IMR-90 (cell line): ENCODE measurements around the gene RERE. TPM values are rescaled to one million over a fixed set of nuclear protein-coding genes. Genes with fewer than 3 reads are reported as not detected.

Experiments used
- ATAC-seq: fragments of 200-7000 bp; cut with Tn5 transposase; 2 replicates; pipeline ENCODE4 v1.9.1; 2020; ENCODE audit warnings: low read depth, mild to moderate bottlenecking, moderate library complexity
- BruUV-seq: library from RNA; stranded (reverse); fragments of 400-500 nt; replicated peaks from 2 replicates; lab custom pipeline; 2021; lab: Mats Ljungman, UMichigan
- CTCF ChIA-PET: fragments of 300-600 bp; formaldehyde crosslinking; extraction: SDS; loops from one replicate; lab custom pipeline; 2021; ENCODE audit warnings: antibody characterized with exemption; lab: Yijun Ruan, JAX
- POLR2A ChIA-PET: fragments of 300-600 bp; sonication (Branson Sonifier 250); formaldehyde crosslinking; loops from one replicate; lab custom pipeline; 2022; ENCODE audit warnings: antibody characterized with exemption; ENCODE audit not compliant: unreplicated experiment; lab: Charles Lee
- DNase-seq: peaks from one replicate; pipeline ENCODE4 v3.0.0; 2013
- H2AFZ ChIP-seq: replicated peaks from 2 replicates; pipeline ENCODE3; 2013; ENCODE audit warnings: low read length, mild to moderate bottlenecking; ENCODE audit not compliant: poor library complexity
- H2AK5ac ChIP-seq: 2 replicates; pipeline ENCODE4 v1.6.1; 2013; ENCODE audit warnings: low read depth, low read length, inconsistent platforms
- H2AK9ac ChIP-seq: replicated peaks from 2 replicates; pipeline ENCODE3; 2013; ENCODE audit warnings: mild to moderate bottlenecking, low read depth, low read length, moderate library complexity; ENCODE audit not compliant: poor library complexity
- H2BK120ac ChIP-seq: 2 replicates; pipeline ENCODE4 v1.6.1; 2013; ENCODE audit warnings: low read depth, low read length, inconsistent platforms
- H2BK15ac ChIP-seq: 3 replicates; pipeline ENCODE4 v1.6.1; 2013; ENCODE audit warnings: low read depth, low read length, inconsistent platforms
- H2BK20ac ChIP-seq: 2 replicates; pipeline ENCODE4 v1.6.1; 2013; ENCODE audit warnings: low read depth, mild to moderate bottlenecking, inconsistent platforms, low read length, moderate library complexity
- H2BK5ac ChIP-seq: 2 replicates; pipeline ENCODE4 v1.6.1; 2013; ENCODE audit warnings: mild to moderate bottlenecking, low read depth, low read length, inconsistent platforms; ENCODE audit not compliant: poor library complexity, severe bottlenecking
- H3K14ac ChIP-seq: replicated peaks from 2 replicates; pipeline ENCODE4 v1.6.1; 2013; ENCODE audit warnings: low read depth, low read length, inconsistent platforms
- H3K18ac ChIP-seq: 2 replicates; pipeline ENCODE4 v1.6.1; 2013; ENCODE audit warnings: low read depth, low read length, control low read depth
- H3K23ac ChIP-seq: 2 replicates; pipeline ENCODE4 v1.6.1; 2013; ENCODE audit warnings: low read depth, low read length, inconsistent platforms
- H3K27ac ChIP-seq: 2 replicates; pipeline ENCODE4 v1.5.1; 2013; ENCODE audit warnings: mild to moderate bottlenecking, control low read depth, low read length; ENCODE audit not compliant: insufficient read depth
- H3K27me3 ChIP-seq: 2 replicates; pipeline ENCODE4 v1.6.1; 2013; ENCODE audit warnings: low read length; ENCODE audit not compliant: control insufficient read depth, insufficient read depth
- H3K36me3 ChIP-seq: 2 replicates; pipeline ENCODE4 v1.6.1; 2013; ENCODE audit warnings: low read length, mixed read lengths; ENCODE audit not compliant: control insufficient read depth, insufficient read depth
- H3K4ac ChIP-seq: 2 replicates; pipeline ENCODE4 v1.6.1; 2013; ENCODE audit warnings: low read depth, low read length, inconsistent platforms
- H3K4me1 ChIP-seq: 2 replicates; pipeline ENCODE4 v1.6.1; 2013; ENCODE audit warnings: low read length, mixed read lengths; ENCODE audit not compliant: control insufficient read depth, insufficient read depth
- H3K4me2 ChIP-seq: 2 replicates; pipeline ENCODE4 v1.6.1; 2013; ENCODE audit warnings: low read depth, mild to moderate bottlenecking, control low read depth, low read length, moderate library complexity
- H3K4me3 ChIP-seq: 2 replicates; pipeline ENCODE4 v1.5.1; 2013; ENCODE audit warnings: low read depth, mild to moderate bottlenecking, control low read depth, low read length, moderate library complexity; ENCODE audit not compliant: insufficient read depth
- H3K56ac ChIP-seq: 2 replicates; pipeline ENCODE4 v1.6.1; 2013; ENCODE audit warnings: low read length, inconsistent platforms; ENCODE audit not compliant: insufficient read depth; ENCODE audit errors: extremely low read depth
- H3K79me1 ChIP-seq, 2 experiments: 2 replicates each; pipeline ENCODE4 v1.6.1; 2013; ENCODE audit warnings: low read length in 2 of 2, inconsistent platforms in 1 of 2, low read depth in 1 of 2
- H3K9ac ChIP-seq: 2 replicates; pipeline ENCODE4 v1.6.1; 2013; ENCODE audit warnings: low read depth, low read length, control low read depth
- H3K9me1 ChIP-seq: 2 replicates; pipeline ENCODE4 v1.6.1; 2013; ENCODE audit warnings: low read length, inconsistent platforms; ENCODE audit not compliant: insufficient read depth
- H3K9me3 ChIP-seq: 2 replicates; pipeline ENCODE4 v1.6.1; 2013; ENCODE audit warnings: low read length; ENCODE audit not compliant: control insufficient read depth, insufficient read depth
- H4K20me1 ChIP-seq: 2 replicates; pipeline ENCODE4 v1.6.1; 2013; ENCODE audit warnings: low read length, inconsistent platforms; ENCODE audit not compliant: insufficient read depth
- H4K5ac ChIP-seq: 2 replicates; pipeline ENCODE4 v1.6.1; 2013; ENCODE audit warnings: mild to moderate bottlenecking, low read depth, low read length, control low read depth
- H4K8ac ChIP-seq, 2 experiments: 2 replicates each; pipeline ENCODE4 v1.6.1; 2013; ENCODE audit warnings: low read depth in 2 of 2, low read length in 2 of 2, control low read depth in 1 of 2, inconsistent platforms in 1 of 2
- H4K91ac ChIP-seq: 2 replicates; pipeline ENCODE4 v1.6.1; 2013; ENCODE audit warnings: low read depth, low read length, inconsistent platforms; ENCODE audit not compliant: insufficient read depth
- USF2 ChIP-seq: fragments of 150-350 bp; IDR thresholded peaks from 2 replicates; pipeline ENCODE4 v1.6.1; 2017; ENCODE audit warnings: mild to moderate bottlenecking, antibody characterized with exemption, low read length, low read depth
- WGBS, 2 experiments: methylation state at CpG; one replicate each; pipeline versions ENCODE4 v1.1.5 to v1.1.7; 2013; ENCODE audit warnings: missing lambda C conversion rate in 2 of 2; ENCODE audit not compliant: insufficient read length in 1 of 2; ENCODE audit errors: extremely low coverage in 2 of 2; 5-methylcytosine and 5-hydroxymethylcytosine counted together
- dilution Hi-C: fragments of 300-500 bp; cut with HindIII; formaldehyde crosslinking; loops from one replicate; pipeline ENCODE4 v1.14.3; 2018; ENCODE audit warnings: low sequenced_read_pairs; ENCODE audit not compliant: unreplicated experiment
- in situ Hi-C: fragments of 300-500 bp; cut with MboI; formaldehyde crosslinking; loops from 3 replicates; pipeline ENCODE4 v1.14.3; 2019; ENCODE audit warnings: low sequenced_read_pairs, inconsistent platforms, mixed read lengths
- intact Hi-C: fragments of 100-400 bp; cut with micrococcal nuclease; formaldehyde crosslinking; loops from 2 replicates; pipeline ENCODE4 v1.10.0; 2022
- polyA plus RNA-seq, 3 experiments: library from polyadenylated mRNA; depleted of rRNA; stranded (reverse); fragments of >200 nt; gene quantifications; 2 replicates each; pipeline ENCODE4 v1.2.3, GENCODE V29; 2012; ENCODE audit warnings: low replicate concordance in 1 of 3
- total RNA-seq: library from RNA; depleted of rRNA; stranded (reverse); fragments of >200 nt; gene quantifications from 2 replicates; pipeline ENCODE4 v1.2.3, GENCODE V29; 2012

The RERE gene
- total and polyA plus RNA-seq, 2 of the 4 experiments (the other 2 are of a cell fraction) = 11.5 to 25.1 TPM

- no peak for DNase-seq
- Histone ChIP-seq H3K4me3 (no peak overlapping the region), H2BK120ac (peak overlapping the region; percentile 19), H3K27me3 (no peaks in the 10 kb centered on the region), H3K4ac (peak overlapping the region; percentile 49), H3K36me3 (peaks cover 3% of the 10 kb centered on the region), H3K14ac (no peak overlapping the region), H3K18ac (no peak overlapping the region), H3K79me1 (peaks cover 0 to 12% of the 10 kb centered on the region in 2 experiments; a peak in 1 of 4 replicates), H3K23ac (no peak overlapping the region), H4K20me1 (no peaks in the 10 kb centered on the region), H2AK9ac (no peak overlapping the region), H3K9me1 (peaks cover 15% of the 10 kb centered on the region), H3K27ac (no peak overlapping the region), H3K9me3 (no peaks in the 10 kb centered on the region), H4K8ac (no peak overlapping the region; a peak in 1 of 4 replicates), H3K9ac (no peak overlapping the region), H2AFZ (no peak overlapping the region), H2BK15ac (no peak overlapping the region), H4K91ac (no peak overlapping the region), H3K56ac (no peak overlapping the region), H2BK20ac (peak overlapping the region; percentile 30; the same call in 1 of the 2 replicates), H3K4me2 (no peak overlapping the region), H3K4me1 (peaks cover 23% of the 10 kb centered on the region), H4K5ac (no peak overlapping the region), H2AK5ac (peak overlapping the region; percentile 90), H2BK5ac (no peak overlapping the region)
- 93% methylated on average over 11 of the region's 15 CpGs; no CpG with 5 or more reads in 1 of the 2 experiments for WGBS, 2 experiments
- TF ChIP-seq USF2 = no peak
- POLR2A ChIA-PET = interaction anchor here (0.6 kb wide), 1 partner anchor 1240 kb away, joined by 5 read pairs; no protein-coding TSS in a partner anchor
- CTCF ChIA-PET = interaction anchor here (0.9 kb wide), 1 partner anchor 333 kb away, joined by 3 read pairs; no protein-coding TSS in a partner anchor
- dilution Hi-C loops (no loop called here), intact Hi-C loops (no loop called here), in situ Hi-C loops (no loop called here)
- ATAC-seq = no peak
- no TSS peak for BruUV-seq
Measured at GRCh38 chr1:8347635-8348034, 469.8 kb downstream of the RERE start.
